Activated CD4-positive, alpha-beta T cell treated with anti-CD3 and anti-CD28 coated beads for 36 hours (primary cell): Measurements from ENCODE around the gene ELP4. TPM values are rescaled to one million over a fixed set of nuclear protein-coding genes. Genes with fewer than 3 reads are reported as not detected.
"Not testable (repeated sequence)": the region's sequence is repeated elsewhere in the genome, so short reads cannot be mapped to it uniquely, and the experiment has no call there.

Experiments used
- ATAC-seq: fragments of 200-7000 bp; cut with Tn5 transposase; one replicate; pipeline ENCODE4 v1.10.0; 2021; ENCODE audit warnings: mild to moderate bottlenecking, moderate library complexity
- CTCF ChIA-PET: fragments of 350-600 bp; sonication (Branson Sonifier 250); formaldehyde crosslinking; loops from one replicate; lab custom pipeline; 2021; ENCODE audit warnings: antibody characterized with exemption; lab: Charles Lee
- POLR2A ChIA-PET: fragments of 350-600 bp; sonication (Branson Sonifier 250); formaldehyde crosslinking; loops from one replicate; lab custom pipeline; 2021; ENCODE audit warnings: antibody characterized with exemption, inconsistent platforms; lab: Charles Lee
- DNase-seq: peaks from one replicate; pipeline ENCODE4 v3.0.0-alpha.2; 2020
- H3K27ac Mint-ChIP-seq: one replicate; pipeline ENCODE4 v1.8.0; 2021; ENCODE audit warnings: mixed read lengths
- H3K27me3 Mint-ChIP-seq: one replicate; pipeline ENCODE4 v1.8.0; 2021; ENCODE audit warnings: mixed read lengths
- H3K36me3 Mint-ChIP-seq: one replicate; pipeline ENCODE4 v1.8.0; 2021; ENCODE audit warnings: low read depth, mixed read lengths
- H3K4me1 Mint-ChIP-seq: one replicate; pipeline ENCODE4 v1.8.0; 2021; ENCODE audit warnings: mixed read lengths
- H3K4me3 Mint-ChIP-seq: one replicate; pipeline ENCODE4 v1.8.0; 2021; ENCODE audit warnings: mild to moderate bottlenecking, moderate library complexity, mixed read lengths
- H3K9me3 Mint-ChIP-seq: one replicate; pipeline ENCODE4 v1.8.0; 2021; ENCODE audit warnings: low read depth, mixed read lengths
- intact Hi-C, 2 experiments: fragments of 100-400 bp; cut with DNase I in 1 of 2; cut with micrococcal nuclease in 1 of 2; formaldehyde crosslinking; loops; one replicate each; pipeline versions ENCODE4 v1.14.2 to v1.15.1; 2022 to 2024; cut with DNase I, micrococcal nuclease
- total RNA-seq, 2 experiments: library from RNA; stranded (reverse); gene quantifications; one replicate each; pipeline ENCODE4 v1.2.3, GENCODE V29; 2021

ELP4 gene
- total RNA-seq, 2 experiments from 2014 or later, result 21.9 to 30.9 TPM

DNA sequence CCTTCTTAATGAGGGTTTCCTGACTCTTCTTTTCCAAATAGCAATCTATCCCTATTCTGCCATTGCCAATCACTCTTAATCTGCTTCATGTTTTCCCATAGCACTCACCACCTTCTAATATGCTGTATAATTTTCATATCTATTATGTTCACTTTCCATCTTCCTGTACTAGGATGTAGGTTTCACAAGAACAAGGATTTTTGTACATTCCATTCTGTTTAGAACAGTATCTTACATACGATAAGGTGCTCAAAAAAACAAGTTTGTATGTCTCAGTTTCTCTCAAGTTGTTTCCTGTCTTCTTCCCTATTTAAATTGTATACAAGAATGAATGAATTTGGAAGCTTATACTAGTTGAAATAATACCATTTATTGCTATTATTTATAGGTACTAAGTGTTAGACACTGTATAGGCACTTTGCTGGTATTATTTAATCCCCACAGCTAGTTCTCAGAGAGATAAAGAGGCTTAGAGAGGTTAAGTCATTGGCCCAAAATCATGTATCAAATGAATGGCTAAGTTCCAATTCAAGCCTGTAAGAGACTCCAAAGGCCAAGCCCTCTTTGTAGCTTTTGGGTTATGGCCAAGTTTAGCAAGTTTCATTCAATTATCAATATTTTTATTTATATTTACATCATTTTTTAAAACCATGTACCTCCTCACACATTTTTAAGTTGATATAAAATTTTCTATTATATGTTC, 166.9 kb downstream of the ELP4 start:
- POLR2A ChIA-PET, result no interaction called here
- CTCF ChIA-PET, result interaction anchor here (0.7 kb wide), 1 partner anchor 17 kb away, joined by 3 read pairs; no protein-coding TSS in a partner anchor
- Mint-ChIP-seq H3K4me3 (no peak overlapping the region), H3K9me3 (no peaks in the 10 kb centered on the region), H3K27ac (no peak overlapping the region), H3K36me3 (peaks cover 21% of the 10 kb centered on the region), H3K4me1 (no peaks in the 10 kb centered on the region), H3K27me3 (no peaks in the 10 kb centered on the region)
- intact Hi-C loops, result no loop called here
- no peak for ATAC-seq
- no peak for DNase-seq

- no peak overlapping the region for H3K27ac Mint-ChIP-seq
- ChIA-PET POLR2A (no interaction called here), CTCF (interaction anchor here (0.8 to 1.0 kb wide), 2 partner anchors 18 to 91 kb away, joined by 3 to 4 read pairs; no protein-coding TSS in a partner anchor)
- H3K36me3 Mint-ChIP-seq, result peaks cover 20% of the 10 kb centered on the region
- DNase-seq, result no peak
- no peak for ATAC-seq
- H3K27me3 Mint-ChIP-seq, result no peaks in the 10 kb centered on the region
- no peaks in the 10 kb centered on the region for H3K9me3 Mint-ChIP-seq
- intact Hi-C loops, result no loop called here
- H3K4me1 Mint-ChIP-seq, result no peaks in the 10 kb centered on the region
- H3K4me3 Mint-ChIP-seq, result no peak overlapping the region
These were observed 171.2 kb downstream of the ELP4 start for GRCh38 chr11:31680770-31681169.

DNA sequence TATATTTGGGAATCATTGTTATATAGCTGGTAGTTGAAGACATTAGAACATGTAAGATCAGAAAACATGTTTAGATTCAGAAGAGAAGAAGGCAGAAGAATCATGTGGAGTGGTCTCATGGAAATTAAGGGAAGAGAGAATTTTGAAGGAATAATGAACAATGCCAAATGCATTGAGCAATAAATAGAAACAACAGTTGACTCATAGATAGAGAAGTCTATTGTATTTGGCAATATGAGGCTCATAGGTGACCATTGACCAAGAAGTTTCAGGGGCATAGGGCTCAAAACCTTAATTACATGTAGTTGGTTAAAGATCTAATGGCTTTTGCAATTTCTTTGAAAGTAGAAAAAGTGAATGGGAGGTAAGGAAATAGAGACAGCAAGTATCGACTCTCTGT, 177.7 kb downstream of the ELP4 start:
- Mint-ChIP-seq H3K36me3 (no peaks in the 10 kb centered on the region), H3K27ac (no peak overlapping the region), H3K4me1 (no peaks in the 10 kb centered on the region), H3K4me3 (no peak overlapping the region), H3K27me3 (no peaks in the 10 kb centered on the region), H3K9me3 (no peaks in the 10 kb centered on the region)
- POLR2A ChIA-PET, result no interaction called here
- no peak for DNase-seq
- CTCF ChIA-PET, result no interaction called here
- no peak for ATAC-seq
- intact Hi-C loops, result no loop called here

GRCh38 chr11:31687861-31688260, 178.3 kb downstream of the ELP4 start:
- peaks cover 6% of the 10 kb centered on the region for H3K36me3 Mint-ChIP-seq
- ATAC-seq (no peak), DNase-seq (no peak)
- POLR2A ChIA-PET, result no interaction called here
- no peak overlapping the region for H3K4me3 Mint-ChIP-seq
- H3K27me3 Mint-ChIP-seq, result no peaks in the 10 kb centered on the region
- no peak overlapping the region for H3K27ac Mint-ChIP-seq
- CTCF ChIA-PET, result no interaction called here
- H3K4me1 Mint-ChIP-seq, result no peaks in the 10 kb centered on the region
- intact Hi-C loops, result no loop called here
- H3K9me3 Mint-ChIP-seq, result peaks cover 3% of the 10 kb centered on the region

GRCh38 chr11:31689559-31689958, 180.0 kb downstream of the ELP4 start:
- no peak for ATAC-seq
- CTCF ChIA-PET, result interaction anchor here (0.6 kb wide), 1 partner anchor 572 kb away, joined by 3 read pairs; no protein-coding TSS in a partner anchor
- no peak overlapping the region for H3K27ac Mint-ChIP-seq

DNA sequence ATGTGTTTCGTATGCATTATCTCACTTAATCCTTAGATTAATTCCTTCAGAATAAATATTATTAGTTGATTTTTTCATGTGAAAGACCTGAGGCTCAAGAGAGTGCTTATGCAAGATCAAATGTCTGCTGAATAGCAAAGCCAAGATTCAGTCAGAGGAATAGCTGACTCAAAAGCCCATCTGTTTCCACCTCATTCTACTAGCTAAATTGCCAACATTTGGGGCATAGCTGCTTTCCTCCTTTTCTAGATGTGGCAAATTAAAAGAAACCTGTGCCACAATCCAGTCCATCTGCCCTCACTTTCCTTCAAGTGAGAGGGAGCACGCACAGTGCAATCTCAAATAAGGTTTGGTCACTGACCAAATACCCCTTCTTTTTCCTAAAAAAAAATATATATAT, 180.5 kb downstream of the ELP4 start:
- ATAC-seq, result no peak
- H3K9me3 Mint-ChIP-seq, result peaks cover 6% of the 10 kb centered on the region
- POLR2A ChIA-PET, result no interaction called here
- no peak overlapping the region for H3K4me3 Mint-ChIP-seq
- no peaks in the 10 kb centered on the region for H3K4me1 Mint-ChIP-seq
- no peak for DNase-seq
- H3K27ac Mint-ChIP-seq, result no peak overlapping the region
- intact Hi-C loops, result no loop called here
- CTCF ChIA-PET, result interaction anchor here (0.6 kb wide), 1 partner anchor 573 kb away, joined by 3 read pairs; no protein-coding TSS in a partner anchor
- H3K36me3 Mint-ChIP-seq, result peaks cover 12% of the 10 kb centered on the region
- H3K27me3 Mint-ChIP-seq, result no peaks in the 10 kb centered on the region

More at GRCh38 chr11:31689559-31689958, 180.0 kb downstream of the ELP4 start:
- Mint-ChIP-seq H3K36me3 (peaks cover 12% of the 10 kb centered on the region), H3K4me1 (no peaks in the 10 kb centered on the region), H3K9me3 (peaks cover 6% of the 10 kb centered on the region), H3K27me3 (no peaks in the 10 kb centered on the region), H3K4me3 (no peak overlapping the region)
- POLR2A ChIA-PET, result no interaction called here
- DNase-seq, result no peak
- intact Hi-C loops, result no loop called here

DNA sequence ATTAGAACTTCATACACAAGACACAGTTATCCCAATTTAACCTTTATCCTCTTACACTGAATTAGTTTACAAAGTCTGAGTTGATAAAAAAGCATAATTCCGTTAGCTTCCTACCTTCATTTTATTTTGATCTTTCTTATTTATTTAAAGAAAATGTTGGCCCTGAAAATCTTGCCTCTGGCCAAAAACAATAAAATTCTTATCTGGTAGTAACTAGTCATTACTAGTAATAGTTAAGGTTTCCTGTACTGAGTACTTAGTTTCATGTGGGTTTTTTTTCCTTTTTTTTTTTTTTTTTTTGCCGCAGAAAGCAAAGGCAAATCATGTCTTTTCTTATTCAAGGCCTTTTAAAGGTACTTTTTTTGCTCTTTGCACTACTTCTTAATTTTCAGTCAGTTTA, 180.9 kb downstream of the ELP4 start:
- no peak for DNase-seq
- Mint-ChIP-seq H3K4me3 (no peak overlapping the region), H3K27me3 (no peaks in the 10 kb centered on the region), H3K36me3 (peaks cover 12% of the 10 kb centered on the region), H3K4me1 (no peaks in the 10 kb centered on the region), H3K9me3 (peaks cover 6% of the 10 kb centered on the region), H3K27ac (no peak overlapping the region)
- ATAC-seq, result no peak
- CTCF ChIA-PET, result no interaction called here
- POLR2A ChIA-PET, result no interaction called here
- intact Hi-C loops, result no loop called here

DNA sequence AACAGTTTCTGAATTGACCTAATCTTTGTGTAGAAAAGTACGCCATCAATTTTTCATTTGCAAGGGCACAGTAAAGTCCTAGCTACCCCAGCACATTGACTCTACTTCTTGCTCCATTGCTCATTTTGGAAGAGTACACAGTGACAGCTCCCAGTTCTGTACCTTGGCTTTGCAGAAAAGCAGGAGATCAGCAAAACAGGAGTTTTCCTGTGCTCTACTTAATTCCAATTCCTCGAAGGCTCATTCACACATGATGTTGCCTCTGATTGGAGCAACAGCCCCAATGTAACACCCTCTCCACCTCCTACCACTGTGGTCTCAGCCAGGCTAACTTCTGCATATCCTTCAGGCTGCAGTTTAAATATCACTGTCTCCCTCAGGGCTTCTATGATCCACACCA, 182.9 kb downstream of the ELP4 start:
- ATAC-seq (no peak), DNase-seq (no peak)
- Mint-ChIP-seq H3K27ac (no peak overlapping the region), H3K27me3 (no peaks in the 10 kb centered on the region), H3K9me3 (peaks cover 8% of the 10 kb centered on the region), H3K36me3 (peaks cover 17% of the 10 kb centered on the region), H3K4me1 (peaks cover 10% of the 10 kb centered on the region), H3K4me3 (no peak overlapping the region)
- POLR2A ChIA-PET, result no interaction called here
- CTCF ChIA-PET, result no interaction called here
- intact Hi-C loops, result no loop called here

GRCh38 chr11:31697049-31697448, 187.5 kb downstream of the ELP4 start:
- intact Hi-C loops, H3K27ac Mint-ChIP-seq, CTCF ChIA-PET, H3K27me3 Mint-ChIP-seq, DNase-seq, H3K9me3 Mint-ChIP-seq, POLR2A ChIA-PET, H3K4me3 Mint-ChIP-seq: not testable (repeated sequence)
- ATAC-seq, result peak; percentile 26
- Mint-ChIP-seq H3K4me1 (peaks cover 10% of the 10 kb centered on the region), H3K36me3 (peaks cover 17% of the 10 kb centered on the region)

- Mint-ChIP-seq H3K4me3 (no peak overlapping the region), H3K4me1 (peaks cover 10% of the 10 kb centered on the region), H3K36me3 (peaks cover 5% of the 10 kb centered on the region), H3K9me3 (peaks cover 1% of the 10 kb centered on the region), H3K27me3 (no peaks in the 10 kb centered on the region), H3K27ac (no peak overlapping the region)
- ATAC-seq (no peak), DNase-seq (no peak)
- ChIA-PET POLR2A (no interaction called here), CTCF (no interaction called here)
- intact Hi-C loops, result no loop called here
These were observed 189.5 kb downstream of the ELP4 start for GRCh38 chr11:31699066-31699465.

DNA sequence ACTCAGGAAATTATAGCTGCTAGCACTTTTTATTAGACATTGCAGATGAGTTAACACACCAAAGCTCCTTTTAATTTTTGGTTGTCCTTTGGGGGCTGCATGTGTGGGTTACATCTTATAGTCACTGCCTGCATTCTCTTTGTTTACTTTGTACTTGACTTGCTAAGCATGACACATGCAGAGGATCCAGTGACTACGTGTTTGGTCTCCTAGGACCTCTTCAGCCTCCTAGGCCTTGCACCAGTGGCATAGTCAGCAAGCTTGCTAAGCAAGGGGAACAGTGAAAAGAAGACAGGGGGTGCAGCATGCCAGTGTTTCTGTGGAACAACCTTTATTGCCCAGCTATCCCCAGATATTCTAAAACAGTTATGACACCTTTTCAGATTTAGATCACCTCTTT, 193.4 kb downstream of the ELP4 start:
- no peak overlapping the region for H3K4me3 Mint-ChIP-seq
- H3K4me1 Mint-ChIP-seq, result no peaks in the 10 kb centered on the region
- ChIA-PET CTCF (no interaction called here), POLR2A (no interaction called here)
- H3K9me3 Mint-ChIP-seq, result no peaks in the 10 kb centered on the region
- intact Hi-C loops, result no loop called here
- no peak for DNase-seq
- no peak for ATAC-seq
- no peak overlapping the region for H3K27ac Mint-ChIP-seq
- peaks cover 4% of the 10 kb centered on the region for H3K36me3 Mint-ChIP-seq
- H3K27me3 Mint-ChIP-seq, result no peaks in the 10 kb centered on the region

DNA sequence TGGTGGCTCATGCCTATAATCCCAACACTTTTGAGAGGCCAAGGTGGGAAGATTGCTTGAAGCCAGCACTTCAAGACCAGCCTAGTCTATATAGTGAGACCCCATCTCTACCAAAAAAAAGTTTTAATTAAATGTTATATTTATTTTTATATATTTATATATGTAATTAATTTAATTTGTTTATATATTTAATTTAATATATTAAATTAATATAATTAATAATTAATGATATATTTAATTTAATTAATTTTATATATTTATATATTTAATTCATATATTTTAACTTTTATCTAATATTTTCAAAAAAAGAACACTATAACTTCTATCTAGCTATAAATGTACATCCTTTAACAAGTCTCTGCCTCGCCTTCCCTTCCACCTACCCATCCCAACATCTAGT, 196.8 kb downstream of the ELP4 start:
- ChIA-PET CTCF (interaction anchor here (0.6 to 0.7 kb wide), 2 partner anchors 8 to 128 kb away, joined by 3 to 4 read pairs; no protein-coding TSS in a partner anchor), POLR2A (no interaction called here)
- H3K9me3 Mint-ChIP-seq, result no peaks in the 10 kb centered on the region

More for the DNA sequence above, 196.8 kb downstream of the ELP4 start:
- intact Hi-C loops, result no loop called here
- H3K27me3 Mint-ChIP-seq, result no peaks in the 10 kb centered on the region
- no peak overlapping the region for H3K27ac Mint-ChIP-seq
- H3K36me3 Mint-ChIP-seq, result peaks cover 6% of the 10 kb centered on the region
- H3K4me3 Mint-ChIP-seq, result no peak overlapping the region
- ATAC-seq (no peak), DNase-seq (no peak)
- no peaks in the 10 kb centered on the region for H3K4me1 Mint-ChIP-seq
